ENCODE data around the gene PTPRE.

PTPRE gene

GRCh38 chr10:128065881-128066534 is 159.1 kb downstream of the PTPRE start:
- H3K9ac ChIP-seq (ENCODE audit: low read length in 5 of 5), result no peak overlapping the region
- peaks cover 0 to 12% (median 0%) of the 10 kb centered on the region in 5 donors for H3K27me3 ChIP-seq (ENCODE audit: control insufficient read depth in 5 of 5, insufficient read depth in 4 of 5, low read length in 5 of 5)
- no peaks in the 10 kb centered on the region for H3K9me3 ChIP-seq (ENCODE audit: control insufficient read depth in 5 of 5, low read length in 5 of 5)
- peaks cover 8 to 54% (median 40%) of the 10 kb centered on the region in 5 donors for H3K4me1 ChIP-seq (ENCODE audit: control insufficient read depth in 5 of 5, insufficient read depth in 5 of 5, low read length in 5 of 5)
- peaks cover 0 to 52% (median 43%) of the 10 kb centered on the region in 5 donors for H3K36me3 ChIP-seq (ENCODE audit: control insufficient read depth in 5 of 5, insufficient read depth in 5 of 5, low read length in 5 of 5)
- H3K27ac ChIP-seq (ENCODE audit: low read depth, low read length), result no peak overlapping the region
- H3K4me3 ChIP-seq (ENCODE audit: low read depth in 1 of 5, low read length in 5 of 5), result no peak overlapping the region

GRCh38 chr10:128066870-128067382 is 160.0 kb downstream of the PTPRE start:
- Histone ChIP-seq H3K36me3 (ENCODE audit: control insufficient read depth in 5 of 5, insufficient read depth in 5 of 5, low read length in 5 of 5) (peaks cover 0 to 58% (median 47%) of the 10 kb centered on the region in 5 donors), H3K9ac (ENCODE audit: low read length in 5 of 5) (no peak overlapping the region), H3K27me3 (ENCODE audit: control insufficient read depth in 5 of 5, insufficient read depth in 4 of 5, low read length in 5 of 5) (peaks cover 0 to 15% (median 0%) of the 10 kb centered on the region in 5 donors), H3K9me3 (ENCODE audit: control insufficient read depth in 5 of 5, low read length in 5 of 5) (no peaks in the 10 kb centered on the region), H3K4me3 (ENCODE audit: low read depth in 1 of 5, low read length in 5 of 5) (no peak overlapping the region), H3K27ac (ENCODE audit: low read depth, low read length) (no peak overlapping the region), H3K4me1 (ENCODE audit: control insufficient read depth in 5 of 5, insufficient read depth in 5 of 5, low read length in 5 of 5) (peaks cover 8 to 50% (median 39%) of the 10 kb centered on the region in 5 donors)

GRCh38 chr10:128067691-128068397 is 160.9 kb downstream of the PTPRE start:
- no peaks in the 10 kb centered on the region for H3K9me3 ChIP-seq (ENCODE audit: control insufficient read depth in 5 of 5, low read length in 5 of 5)
- no peak overlapping the region for H3K4me3 ChIP-seq (ENCODE audit: low read depth in 1 of 5, low read length in 5 of 5)
- no peak overlapping the region for H3K9ac ChIP-seq (ENCODE audit: low read length in 5 of 5)
- H3K27me3 ChIP-seq (ENCODE audit: control insufficient read depth in 5 of 5, insufficient read depth in 4 of 5, low read length in 5 of 5), result peaks cover 0 to 15% (median 0%) of the 10 kb centered on the region in 5 donors
- no peak overlapping the region for H3K27ac ChIP-seq (ENCODE audit: low read depth, low read length)
- peaks cover 8 to 41% (median 31%) of the 10 kb centered on the region in 5 donors for H3K4me1 ChIP-seq (ENCODE audit: control insufficient read depth in 5 of 5, insufficient read depth in 5 of 5, low read length in 5 of 5)
- H3K36me3 ChIP-seq (ENCODE audit: control insufficient read depth in 5 of 5, insufficient read depth in 5 of 5, low read length in 5 of 5), result peaks cover 0 to 67% (median 50%) of the 10 kb centered on the region in 5 donors

DNA sequence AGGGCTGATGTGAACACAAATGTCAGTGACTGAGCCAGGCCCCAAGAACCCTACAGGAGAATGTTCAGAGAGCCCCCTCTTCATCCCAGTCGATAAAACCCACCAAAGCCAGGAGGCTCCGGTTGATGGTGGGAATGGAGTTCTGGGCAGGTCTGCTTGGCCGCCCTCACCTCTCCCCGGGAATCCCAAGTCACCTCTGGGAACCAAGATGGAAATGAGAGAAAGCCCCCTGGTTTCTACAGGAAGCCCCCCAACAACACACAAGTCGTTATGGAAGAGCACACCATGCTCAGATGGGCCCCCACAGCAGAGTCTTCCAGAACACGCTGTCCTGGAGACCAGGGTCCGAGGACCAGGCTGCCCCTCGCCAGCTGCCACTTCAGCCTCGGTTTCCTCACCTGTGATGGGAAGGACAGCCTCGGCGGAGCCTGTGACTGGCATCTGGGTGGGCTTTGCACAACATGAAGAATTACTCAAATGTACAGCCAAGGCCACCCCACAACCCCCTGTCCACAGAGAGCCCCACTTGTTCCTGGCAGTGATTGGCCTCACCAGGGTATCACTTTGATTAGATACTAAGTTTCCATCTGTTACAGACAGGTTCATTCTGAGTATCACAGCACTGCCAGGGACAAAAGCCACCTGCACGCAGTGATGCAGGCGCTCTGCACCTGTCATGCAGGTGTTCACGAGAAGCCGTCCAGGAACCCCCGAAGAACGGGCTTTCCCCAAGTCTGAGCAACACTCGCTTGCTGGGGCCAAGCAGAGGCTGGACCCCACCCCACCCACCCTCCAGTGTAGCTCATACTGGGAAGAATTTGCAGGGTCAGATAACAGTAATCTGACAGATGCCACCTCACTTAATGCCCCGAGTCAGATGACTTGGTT is 161.7 kb downstream of the PTPRE start:
- no peaks in the 10 kb centered on the region for H3K9me3 ChIP-seq (ENCODE audit: control insufficient read depth in 5 of 5, low read length in 5 of 5)

GRCh38 chr10:128069351-128070051 is 162.6 kb downstream of the PTPRE start:
- H3K27me3 ChIP-seq (ENCODE audit: control insufficient read depth in 5 of 5, insufficient read depth in 4 of 5, low read length in 5 of 5), result peaks cover 0 to 9% (median 0%) of the 10 kb centered on the region in 5 donors
- H3K9ac ChIP-seq (ENCODE audit: low read length in 5 of 5), result no peak overlapping the region
- H3K4me3 ChIP-seq (ENCODE audit: low read depth in 1 of 5, low read length in 5 of 5), result no peak overlapping the region
- H3K36me3 ChIP-seq (ENCODE audit: control insufficient read depth in 5 of 5, insufficient read depth in 5 of 5, low read length in 5 of 5), result peaks cover 4 to 84% (median 63%) of the 10 kb centered on the region in 5 donors
- no peak overlapping the region for H3K27ac ChIP-seq (ENCODE audit: low read depth, low read length)
- no peaks in the 10 kb centered on the region for H3K9me3 ChIP-seq (ENCODE audit: control insufficient read depth in 5 of 5, low read length in 5 of 5)
- peaks cover 8 to 24% (median 16%) of the 10 kb centered on the region in 5 donors for H3K4me1 ChIP-seq (ENCODE audit: control insufficient read depth in 5 of 5, insufficient read depth in 5 of 5, low read length in 5 of 5)

More for the DNA sequence above, 161.7 kb downstream of the PTPRE start:
- Histone ChIP-seq H3K36me3 (ENCODE audit: control insufficient read depth in 5 of 5, insufficient read depth in 5 of 5, low read length in 5 of 5) (peaks cover 2 to 75% (median 58%) of the 10 kb centered on the region in 5 donors), H3K27ac (ENCODE audit: low read depth, low read length) (no peak overlapping the region), H3K27me3 (ENCODE audit: control insufficient read depth in 5 of 5, insufficient read depth in 4 of 5, low read length in 5 of 5) (peaks cover 0 to 15% (median 0%) of the 10 kb centered on the region in 5 donors), H3K4me3 (ENCODE audit: low read depth in 1 of 5, low read length in 5 of 5) (no peak overlapping the region), H3K4me1 (ENCODE audit: control insufficient read depth in 5 of 5, insufficient read depth in 5 of 5, low read length in 5 of 5) (peaks cover 8 to 33% (median 24%) of the 10 kb centered on the region in 5 donors), H3K9ac (ENCODE audit: low read length in 5 of 5) (no peak overlapping the region)

- H3K4me1 ChIP-seq (ENCODE audit: control insufficient read depth in 5 of 5, insufficient read depth in 5 of 5, low read length in 5 of 5), result peaks cover 5 to 19% (median 11%) of the 10 kb centered on the region in 5 donors
- no peak overlapping the region for H3K9ac ChIP-seq (ENCODE audit: low read length in 5 of 5)
- no peak overlapping the region for H3K27ac ChIP-seq (ENCODE audit: low read depth, low read length)
- H3K9me3 ChIP-seq (ENCODE audit: control insufficient read depth in 5 of 5, low read length in 5 of 5), result no peaks in the 10 kb centered on the region
- peaks cover 0 to 6% (median 0%) of the 10 kb centered on the region in 5 donors for H3K27me3 ChIP-seq (ENCODE audit: control insufficient read depth in 5 of 5, insufficient read depth in 4 of 5, low read length in 5 of 5)
- H3K36me3 ChIP-seq (ENCODE audit: control insufficient read depth in 5 of 5, insufficient read depth in 5 of 5, low read length in 5 of 5), result peaks cover 4 to 89% (median 67%) of the 10 kb centered on the region in 5 donors
- H3K4me3 ChIP-seq (ENCODE audit: low read depth in 1 of 5, low read length in 5 of 5), result no peak overlapping the region
These were observed 163.3 kb downstream of the PTPRE start for GRCh38 chr10:128070161-128070560.

- no peak overlapping the region for H3K4me3 ChIP-seq (ENCODE audit: low read depth in 1 of 5, low read length in 5 of 5)
- H3K9ac ChIP-seq (ENCODE audit: low read length in 5 of 5), result no peak overlapping the region
- peaks cover 0 to 6% (median 0%) of the 10 kb centered on the region in 5 donors for H3K27me3 ChIP-seq (ENCODE audit: control insufficient read depth in 5 of 5, insufficient read depth in 4 of 5, low read length in 5 of 5)
- H3K4me1 ChIP-seq (ENCODE audit: control insufficient read depth in 5 of 5, insufficient read depth in 5 of 5, low read length in 5 of 5), result peaks cover 0 to 12% (median 5%) of the 10 kb centered on the region in 5 donors
- no peaks in the 10 kb centered on the region for H3K9me3 ChIP-seq (ENCODE audit: control insufficient read depth in 5 of 5, low read length in 5 of 5)
- no peak overlapping the region for H3K27ac ChIP-seq (ENCODE audit: low read depth, low read length)
- H3K36me3 ChIP-seq (ENCODE audit: control insufficient read depth in 5 of 5, insufficient read depth in 5 of 5, low read length in 5 of 5), result peaks cover 4 to 84% (median 67%) of the 10 kb centered on the region in 5 donors
These were observed 164.0 kb downstream of the PTPRE start for GRCh38 chr10:128070721-128071416.

DNA sequence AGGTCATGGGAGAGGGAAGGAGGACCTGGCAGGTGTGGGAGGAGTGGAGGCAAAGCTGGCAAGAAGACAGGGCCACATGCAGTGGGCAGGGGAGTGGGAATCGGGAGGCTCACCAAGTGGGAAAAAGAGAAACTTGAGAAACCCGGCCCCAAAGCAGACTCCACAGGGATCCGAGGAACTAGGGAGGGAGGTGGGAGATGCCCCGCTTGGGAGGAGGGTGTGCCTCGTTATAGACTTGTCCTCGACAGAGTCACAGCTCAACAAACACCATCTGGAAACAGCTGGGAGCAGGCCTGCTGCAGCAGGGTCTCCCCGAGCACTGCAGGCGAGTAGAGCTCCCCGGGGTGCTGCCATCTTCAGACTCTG is 164.5 kb downstream of the PTPRE start:
- Histone ChIP-seq H3K9ac (ENCODE audit: low read length in 5 of 5) (no peak overlapping the region), H3K36me3 (ENCODE audit: control insufficient read depth in 5 of 5, insufficient read depth in 5 of 5, low read length in 5 of 5) (peaks cover 4 to 84% (median 61%) of the 10 kb centered on the region in 5 donors)

More for the DNA sequence above, 164.5 kb downstream of the PTPRE start:
- peaks cover 0 to 6% (median 0%) of the 10 kb centered on the region in 5 donors for H3K27me3 ChIP-seq (ENCODE audit: control insufficient read depth in 5 of 5, insufficient read depth in 4 of 5, low read length in 5 of 5)
- no peak overlapping the region for H3K27ac ChIP-seq (ENCODE audit: low read depth, low read length)
- peaks cover 0 to 7% (median 4%) of the 10 kb centered on the region in 5 donors for H3K4me1 ChIP-seq (ENCODE audit: control insufficient read depth in 5 of 5, insufficient read depth in 5 of 5, low read length in 5 of 5)
- no peaks in the 10 kb centered on the region for H3K9me3 ChIP-seq (ENCODE audit: control insufficient read depth in 5 of 5, low read length in 5 of 5)
- no peak overlapping the region for H3K4me3 ChIP-seq (ENCODE audit: low read depth in 1 of 5, low read length in 5 of 5)
